ENCODE data around the gene DLG2.

GRCh38 chr11:83680321-83680720, 1946.8 kb downstream of the DLG2 start:
- no peak for TF ChIP-seq CTCF (conservative IDR thresholded peaks at IDR 0.05; ENCODE audit: low read length)
- no peak for TF ChIP-seq EZH2phosphoT487 (IDR thresholded peaks at IDR 0.05; ENCODE audit: borderline replicate concordance, low read depth, low read length)
